Testis (tissue), 2 donors: ENCODE measurements around the gene GRWD1.

Experiments used
- POLR2A ChIP-seq: fragments of 450-650 bp; IDR thresholded peaks from one replicate; pipeline ENCODE4 v1.6.1; 2017; ENCODE audit warnings: antibody characterized with exemption, mild to moderate bottlenecking, moderate library complexity
- TF ChIP-seq, protein P1 (sequence below), 3 experiments: fragments of 450-650 bp in 2 of 3; fragments of 200-600 bp in 1 of 3; sonication (generic) in 1 of 3; IDR thresholded peaks; one replicate each; pipeline ENCODE4 v1.5.1; 2016 to 2019; ENCODE audit warnings: antibody characterized with exemption in 3 of 3, mild to moderate bottlenecking in 2 of 3, moderate library complexity in 1 of 3

GRCh38 chr19:48479686-48480085, 33.9 kb downstream of the GRWD1 start:
- TF ChIP-seq, protein P1, sequence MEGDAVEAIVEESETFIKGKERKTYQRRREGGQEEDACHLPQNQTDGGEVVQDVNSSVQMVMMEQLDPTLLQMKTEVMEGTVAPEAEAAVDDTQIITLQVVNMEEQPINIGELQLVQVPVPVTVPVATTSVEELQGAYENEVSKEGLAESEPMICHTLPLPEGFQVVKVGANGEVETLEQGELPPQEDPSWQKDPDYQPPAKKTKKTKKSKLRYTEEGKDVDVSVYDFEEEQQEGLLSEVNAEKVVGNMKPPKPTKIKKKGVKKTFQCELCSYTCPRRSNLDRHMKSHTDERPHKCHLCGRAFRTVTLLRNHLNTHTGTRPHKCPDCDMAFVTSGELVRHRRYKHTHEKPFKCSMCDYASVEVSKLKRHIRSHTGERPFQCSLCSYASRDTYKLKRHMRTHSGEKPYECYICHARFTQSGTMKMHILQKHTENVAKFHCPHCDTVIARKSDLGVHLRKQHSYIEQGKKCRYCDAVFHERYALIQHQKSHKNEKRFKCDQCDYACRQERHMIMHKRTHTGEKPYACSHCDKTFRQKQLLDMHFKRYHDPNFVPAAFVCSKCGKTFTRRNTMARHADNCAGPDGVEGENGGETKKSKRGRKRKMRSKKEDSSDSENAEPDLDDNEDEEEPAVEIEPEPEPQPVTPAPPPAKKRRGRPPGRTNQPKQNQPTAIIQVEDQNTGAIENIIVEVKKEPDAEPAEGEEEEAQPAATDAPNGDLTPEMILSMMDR (IDR thresholded peaks at IDR 0.05), result no peak
- no peak for TF ChIP-seq POLR2A
